Osteoblast (primary cell): ENCODE results near the gene RASAL2. TPM values are rescaled to one million over a fixed set of nuclear protein-coding genes. Genes with fewer than 3 reads are reported as not detected.

Experiments
- DNase-seq: peaks from one replicate; pipeline ENCODE4 v3.0.0; 2011; ENCODE audit warnings: low spot score, mixed read lengths; ENCODE audit not compliant: insufficient read length; ENCODE audit errors: missing footprints
- H2AFZ ChIP-seq: 2 replicates; pipeline ENCODE4 v1.6.0; 2011; ENCODE audit warnings: mild to moderate bottlenecking, low read length
- H3K27ac ChIP-seq: 2 replicates; pipeline ENCODE4 v1.5.1; 2011; ENCODE audit warnings: mild to moderate bottlenecking, low read depth, low read length, moderate library complexity
- H3K27me3 ChIP-seq: 2 replicates; pipeline ENCODE4 v1.6.0; 2012; ENCODE audit warnings: mild to moderate bottlenecking, control low read depth, inconsistent platforms, low read length, moderate library complexity; ENCODE audit not compliant: insufficient read depth
- H3K36me3 ChIP-seq: 2 replicates; pipeline ENCODE4 v1.5.1; 2011; ENCODE audit warnings: mild to moderate bottlenecking, low read length, control low read depth, moderate library complexity; ENCODE audit not compliant: insufficient read depth
- H3K4me1 ChIP-seq: 2 replicates; pipeline ENCODE4 v1.5.1; 2011; ENCODE audit warnings: mild to moderate bottlenecking, low read length, control low read depth, moderate library complexity; ENCODE audit not compliant: insufficient read depth
- H3K4me2 ChIP-seq: 2 replicates; pipeline ENCODE4 v1.6.0; 2011; ENCODE audit warnings: mild to moderate bottlenecking, low read length; ENCODE audit not compliant: insufficient read depth
- H3K4me3 ChIP-seq: fragments of 200-600 bp; sonication (generic); 3 replicates; pipeline ENCODE4 v1.5.1; 2012; ENCODE audit warnings: mild to moderate bottlenecking, low read length, inconsistent platforms; ENCODE audit not compliant: insufficient read depth
- H3K79me2 ChIP-seq: 2 replicates; pipeline ENCODE4 v1.6.0; 2012; ENCODE audit warnings: mild to moderate bottlenecking, low read length, control low read depth, inconsistent platforms; ENCODE audit not compliant: insufficient read depth
- H3K9me3 ChIP-seq: 2 replicates; pipeline ENCODE4 v1.5.1; 2011; ENCODE audit warnings: low read depth, low read length, control low read depth
- H4K20me1 ChIP-seq: 2 replicates; pipeline ENCODE4 v1.6.0; 2012; ENCODE audit warnings: mild to moderate bottlenecking, low read length, control low read depth; ENCODE audit not compliant: insufficient read depth
- CTCF ChIP-seq: IDR thresholded peaks from 2 replicates; pipeline ENCODE4 v1.5.1; 2011; ENCODE audit warnings: mild to moderate bottlenecking, low read depth, low read length, moderate library complexity; ENCODE audit errors: extremely low read depth
- total RNA-seq: library from RNA; depleted of rRNA; stranded (reverse); fragments of >200 nt; gene quantifications from 2 replicates; pipeline ENCODE4 v1.2.3, GENCODE V29; 2012

Gene RASAL2
- total RNA-seq: 59.4 and 61.3 TPM in 2 replicates

GRCh38 chr1:178093951-178094738 lies at the start of gene RASAL2:
Gene RASAL2 (plus strand): TSS chr1:178094104. CDS start chr1:178094493, 389 bp downstream.
- Histone ChIP-seq H3K4me2 (peak within 1 kb of the TSS; percentile 95), H2AFZ (peak within 1 kb of the TSS; percentile 96), H3K4me1 (peaks cover 38% of the 10 kb centered on the region), H3K27me3 (no peaks in the 10 kb centered on the region), H3K9me3 (no peaks in the 10 kb centered on the region), H4K20me1 (peaks cover 13% of the 10 kb centered on the region), H3K4me3 (peak within 1 kb of the TSS; percentile 96), H3K36me3 (no peaks in the 10 kb centered on the region), H3K79me2 (peaks cover 61% of the 10 kb centered on the region), H3K27ac (peak within 1 kb of the TSS; percentile 92)
- peak; percentile 15 for TF ChIP-seq CTCF
- DNase-seq: peak; percentile 94

GRCh38 chr1:178046591-178047270 lies 47.2 kb upstream of the RASAL2 start:
- H3K4me2 ChIP-seq: no peak overlapping the region
- no peaks in the 10 kb centered on the region for H4K20me1 ChIP-seq
- no peaks in the 10 kb centered on the region for H3K9me3 ChIP-seq
- H2AFZ ChIP-seq: no peak overlapping the region
- H3K27me3 ChIP-seq: no peaks in the 10 kb centered on the region
- no peak overlapping the region for H3K4me3 ChIP-seq
- peaks cover 7% of the 10 kb centered on the region for H3K4me1 ChIP-seq
- no peaks in the 10 kb centered on the region for H3K79me2 ChIP-seq
- no peak for DNase-seq
- no peak overlapping the region for H3K27ac ChIP-seq
- no peaks in the 10 kb centered on the region for H3K36me3 ChIP-seq
- no peak for TF ChIP-seq CTCF

- no peak for TF ChIP-seq CTCF
- H3K4me1 ChIP-seq: peaks cover 8% of the 10 kb centered on the region
- H3K27ac ChIP-seq: no peak overlapping the region
These were observed 46.4 kb upstream of the RASAL2 start for GRCh38 chr1:178047403-178048093.

More at GRCh38 chr1:178047403-178048093, 46.4 kb upstream of the RASAL2 start:
- Histone ChIP-seq H2AFZ (no peak overlapping the region), H4K20me1 (no peaks in the 10 kb centered on the region), H3K9me3 (no peaks in the 10 kb centered on the region), H3K4me3 (no peak overlapping the region), H3K36me3 (no peaks in the 10 kb centered on the region), H3K79me2 (no peaks in the 10 kb centered on the region), H3K4me2 (no peak overlapping the region), H3K27me3 (no peaks in the 10 kb centered on the region)
- no peak for DNase-seq
